H1 (cell line): Measurements from ENCODE around the gene POLE3. TPM values are rescaled to one million over a fixed set of nuclear protein-coding genes. Genes with fewer than 3 reads are reported as not detected.
"Not testable (repeated sequence)": the region's sequence is repeated elsewhere in the genome, so short reads cannot be mapped to it uniquely, and the experiment has no call there.

Experiments used
- CTCF ChIA-PET: fragments of 300-600 bp; sonication (Branson Sonifier 250); formaldehyde crosslinking; loops from one replicate; lab custom pipeline; 2021; ENCODE audit not compliant: partially characterized antibody; lab: Charles Lee
- POLR2A ChIA-PET: fragments of 300-600 bp; sonication (Branson Sonifier 250); formaldehyde crosslinking; loops from one replicate; lab custom pipeline; 2021; ENCODE audit warnings: inconsistent platforms; ENCODE audit not compliant: partially characterized antibody; lab: Charles Lee
- DNase-seq, 2 experiments: peaks; one replicate each; pipeline versions ENCODE4 v3.0.0 to v3.0.0-alpha.2; 2010 to 2022; ENCODE audit warnings: low spot score in 2 of 2, low read depth in 1 of 2, mixed read lengths in 1 of 2
- FAIRE-seq: peaks from 2 replicates; lab custom pipeline; 2011; peaks lifted over from hg19 to GRCh38; lab: Jason Lieb, UNC
- H2AFZ ChIP-seq: 2 replicates; pipeline ENCODE4 v1.8.1; 2012; ENCODE audit warnings: low read length, inconsistent platforms
- H2AK5ac ChIP-seq: 2 replicates; pipeline ENCODE4 v1.6.1; 2013; ENCODE audit warnings: low read depth, low read length
- H2BK120ac ChIP-seq: replicated peaks from 2 replicates; pipeline ENCODE3; 2013; ENCODE audit warnings: low read depth, low read length, inconsistent platforms
- H2BK12ac ChIP-seq: 2 replicates; pipeline ENCODE4 v1.6.1; 2013; ENCODE audit warnings: low read depth, low read length
- H2BK15ac ChIP-seq: 2 replicates; pipeline ENCODE4 v1.6.1; 2013; ENCODE audit warnings: low read length
- H2BK20ac ChIP-seq: 2 replicates; pipeline ENCODE4 v1.6.1; 2013; ENCODE audit warnings: low read length
- H2BK5ac ChIP-seq: 2 replicates; pipeline ENCODE4 v1.6.1; 2013; ENCODE audit warnings: low read depth, low read length
- H3K14ac ChIP-seq: 2 replicates; pipeline ENCODE4 v1.6.1; 2013; ENCODE audit warnings: inconsistent platforms; ENCODE audit not compliant: insufficient read length
- H3K18ac ChIP-seq: 2 replicates; pipeline ENCODE4 v1.6.1; 2013; ENCODE audit warnings: low read length; ENCODE audit errors: extremely low read depth
- H3K23ac ChIP-seq: 2 replicates; pipeline ENCODE4 v1.6.1; 2013; ENCODE audit warnings: inconsistent platforms; ENCODE audit not compliant: insufficient read length
- H3K23me2 ChIP-seq: 2 replicates; pipeline ENCODE4 v1.6.1; 2013; ENCODE audit warnings: low read depth, low read length
- H3K27ac ChIP-seq: 2 replicates; pipeline ENCODE4 v1.6.1; 2011; ENCODE audit warnings: low read depth, low read length, inconsistent platforms
- H3K27me3 ChIP-seq, 4 experiments: replicated peaks in 1 of 4; 1 replicate in 1 of 4; 2 replicates in 3 of 4; pipeline versions ENCODE4 v1.6.1 to v1.8.1; 2011 to 2013; ENCODE audit warnings: low read length in 3 of 4, mild to moderate bottlenecking in 3 of 4, inconsistent platforms in 2 of 4, mixed read lengths in 2 of 4, moderate library complexity in 1 of 4; ENCODE audit not compliant: control insufficient read depth in 3 of 4, insufficient read depth in 3 of 4; ENCODE audit errors: extremely low read depth in 1 of 4
- H3K36me3 ChIP-seq, 4 experiments: 2 replicates each; pipeline versions ENCODE4 v1.6.1 to v1.8.1; 2011 to 2013; ENCODE audit warnings: mild to moderate bottlenecking in 4 of 4, low read length in 3 of 4, moderate library complexity in 2 of 4, control low read depth in 1 of 4, inconsistent platforms in 1 of 4; ENCODE audit not compliant: insufficient read depth in 4 of 4, control insufficient read depth in 2 of 4
- H3K4ac ChIP-seq: replicated peaks from 2 replicates; pipeline ENCODE3; 2013; ENCODE audit warnings: low read length, low read depth, mixed read lengths, inconsistent platforms; ENCODE audit not compliant: insufficient read length
- H3K4me1 ChIP-seq, 4 experiments: replicated peaks in 1 of 4; 1 replicate in 1 of 4; 2 replicates in 3 of 4; pipeline versions ENCODE4 v1.6.1 to v1.8.1; 2011 to 2013; ENCODE audit warnings: low read length in 3 of 4, inconsistent platforms in 2 of 4, mixed read lengths in 1 of 4; ENCODE audit not compliant: insufficient read depth in 4 of 4, control insufficient read depth in 3 of 4
- H3K4me2 ChIP-seq, 2 experiments: 2 replicates each; pipeline versions ENCODE4 v1.6.1 to v1.8.1; 2011 to 2013; ENCODE audit warnings: low read depth in 2 of 2, low read length in 2 of 2, control low read depth in 1 of 2, inconsistent platforms in 1 of 2, mild to moderate bottlenecking in 1 of 2; ENCODE audit not compliant: insufficient read depth in 1 of 2
- H3K4me3 ChIP-seq, 4 experiments: fragments of 200-600, 300-600 bp in 1 of 4; sonication (generic), shearing (Covaris generic), sonication (Bioruptor Twin) in 1 of 4; 2 replicates each; pipeline versions ENCODE4 v1.5.1 to v1.8.1; 2011 to 2016; ENCODE audit warnings: low read length in 4 of 4, low read depth in 3 of 4, control low read depth in 2 of 4, inconsistent platforms in 2 of 4, mild to moderate bottlenecking in 2 of 4, mixed read lengths in 1 of 4, moderate library complexity in 1 of 4; ENCODE audit not compliant: insufficient read depth in 2 of 4; ENCODE audit errors: extremely low read depth in 1 of 4
- H3K56ac ChIP-seq: replicated peaks from 2 replicates; pipeline ENCODE3; 2013; ENCODE audit warnings: low read depth, mild to moderate bottlenecking, mixed read lengths, low read length, inconsistent platforms; ENCODE audit not compliant: insufficient read length
- H3K79me1 ChIP-seq: 2 replicates; pipeline ENCODE4 v1.6.1; 2013; ENCODE audit warnings: low read depth, low read length, control low read depth
- H3K79me2 ChIP-seq, 2 experiments: 2 replicates each; pipeline versions ENCODE4 v1.6.1 to v1.8.1; 2012 to 2013; ENCODE audit warnings: low read length in 2 of 2, mild to moderate bottlenecking in 2 of 2, inconsistent platforms in 1 of 2; ENCODE audit not compliant: insufficient read depth in 2 of 2, control insufficient read depth in 1 of 2
- H3K9ac ChIP-seq, 4 experiments: replicated peaks in 1 of 4; 1 replicate in 1 of 4; 2 replicates in 3 of 4; pipeline versions ENCODE4 v1.6.1 to v1.8.1; 2011 to 2013; ENCODE audit warnings: low read depth in 3 of 4, low read length in 3 of 4, control low read depth in 2 of 4, mild to moderate bottlenecking in 2 of 4, moderate library complexity in 2 of 4, inconsistent platforms in 1 of 4; ENCODE audit errors: extremely low read depth in 1 of 4
- H3K9me3 ChIP-seq, 2 experiments: 2 replicates each; pipeline versions ENCODE4 v1.6.1 to v1.8.1; 2012 to 2013; ENCODE audit warnings: mild to moderate bottlenecking in 2 of 2, moderate library complexity in 2 of 2, control low read depth in 1 of 2, inconsistent platforms in 1 of 2, low read depth in 1 of 2, low read length in 1 of 2, mixed read lengths in 1 of 2; ENCODE audit not compliant: insufficient read depth in 2 of 2
- H4K20me1 ChIP-seq, 2 experiments: replicated peaks in 1 of 2; 2 replicates each; pipeline versions ENCODE3 to v1.8.1; 2011 to 2013; ENCODE audit warnings: inconsistent platforms in 2 of 2, low read length in 2 of 2, mild to moderate bottlenecking in 1 of 2; ENCODE audit not compliant: insufficient read depth in 2 of 2, control insufficient read depth in 1 of 2
- H4K5ac ChIP-seq: 2 replicates; pipeline ENCODE4 v1.6.1; 2013; ENCODE audit warnings: low read length, low read depth, mixed read lengths, inconsistent platforms; ENCODE audit not compliant: insufficient read length
- H4K8ac ChIP-seq: 2 replicates; pipeline ENCODE4 v1.8.0; 2013; ENCODE audit warnings: mild to moderate bottlenecking, moderate library complexity, low read length, inconsistent platforms; ENCODE audit not compliant: insufficient read depth; ENCODE audit errors: extremely low read depth
- H4K91ac ChIP-seq: replicated peaks from 2 replicates; pipeline ENCODE3; 2013; ENCODE audit warnings: low read length, mixed read lengths, inconsistent platforms; ENCODE audit not compliant: insufficient read length
- WGBS, 2 experiments: shearing (Covaris generic) in 1 of 2; methylation state at CpG; one replicate each; pipeline versions ENCODE4 v1.1.6 to v1.1.7; 2013 to 2015; ENCODE audit warnings: low lambda C conversion rate in 2 of 2, mixed read lengths in 2 of 2, inconsistent platforms in 1 of 2, low coverage in 1 of 2, missing lambda C conversion rate in 1 of 2; ENCODE audit not compliant: insufficient replicate concordance in 2 of 2, insufficient coverage in 1 of 2, insufficient read length in 1 of 2; ENCODE audit errors: extremely low coverage in 1 of 2, missing lambda C conversion rate in 1 of 2; 5-methylcytosine and 5-hydroxymethylcytosine counted together
- polyA plus RNA-seq, 7 experiments: library from polyadenylated mRNA; depleted of rRNA in 3 of 7; stranded (reverse) in 5 of 7; unstranded in 2 of 7; fragments of >200 nt in 5 of 7; fragments of 200-250 nt in 2 of 7; gene quantifications; 1 replicate in 5 of 7; 2 replicates in 1 of 7; 4 replicates in 1 of 7; pipeline versions ENCODE4 v1.2.1 to v1.2.3, GENCODE V29; 2011 to 2013; ENCODE audit warnings: missing spikeins in 2 of 7, mixed read lengths in 2 of 7
- total RNA-seq: library from RNA; stranded (reverse); fragmentation: NEBNext Ultra II Directional; extraction: Animal tissue kit (Norgen Biotek cat#: 25700); gene quantifications from 2 replicates; pipeline ENCODE4 v1.2.1, GENCODE V29; 2021

Gene POLE3
- total and polyA plus RNA-seq, 2 of the 8 experiments (the other 6 are each of a cell fraction or from before 2014, with no cell fraction given): 52.7 to 77.3 TPM

- ChIA-PET POLR2A (interaction anchor here (1.2 kb wide), 1 partner anchor 18 kb away, joined by 3 read pairs; no protein-coding TSS in a partner anchor), CTCF (interaction anchor here (0.6 kb wide), 1 partner anchor 10 kb away, joined by 3 read pairs; no protein-coding TSS in a partner anchor)
- not testable (repeated sequence) for H3K56ac ChIP-seq, H4K8ac ChIP-seq, H3K18ac ChIP-seq, H3K79me2 ChIP-seq, H3K27ac ChIP-seq, H3K23me2 ChIP-seq, H3K4me2 ChIP-seq, H3K36me3 ChIP-seq, H4K20me1 ChIP-seq, H2BK5ac ChIP-seq, DNase-seq, H4K5ac ChIP-seq, H2BK12ac ChIP-seq, H3K4me1 ChIP-seq, H2AFZ ChIP-seq, H2BK20ac ChIP-seq, H2BK120ac ChIP-seq, H3K14ac ChIP-seq, H3K4ac ChIP-seq, H2BK15ac ChIP-seq, H3K27me3 ChIP-seq, FAIRE-seq, H3K79me1 ChIP-seq, H3K4me3 ChIP-seq, H3K23ac ChIP-seq, H2AK5ac ChIP-seq, H3K9ac ChIP-seq, H3K9me3 ChIP-seq, H4K91ac ChIP-seq
- WGBS, 2 experiments: 97% methylated on average over 2 of the region's 2 CpGs; no CpG with 5 or more reads in 1 of the 2 experiments
Measured at GRCh38 chr9:113379829-113380210, 30.7 kb downstream of the POLE3 start.
